HG02981 (cell line): ENCODE measurements around the gene SCIN.
"Not testable (repeated sequence)": the region's sequence is repeated elsewhere in the genome, so short reads cannot be mapped to it uniquely, and the experiment has no call there.

Experiments
- ATAC-seq: cut with Tn5 transposase; IDR thresholded peaks from one replicate; pipeline ENCODE4 v1.9.1; 2021; ENCODE audit warnings: mild to moderate bottlenecking, moderate library complexity; ENCODE audit not compliant: unreplicated experiment

The SCIN gene

DNA sequence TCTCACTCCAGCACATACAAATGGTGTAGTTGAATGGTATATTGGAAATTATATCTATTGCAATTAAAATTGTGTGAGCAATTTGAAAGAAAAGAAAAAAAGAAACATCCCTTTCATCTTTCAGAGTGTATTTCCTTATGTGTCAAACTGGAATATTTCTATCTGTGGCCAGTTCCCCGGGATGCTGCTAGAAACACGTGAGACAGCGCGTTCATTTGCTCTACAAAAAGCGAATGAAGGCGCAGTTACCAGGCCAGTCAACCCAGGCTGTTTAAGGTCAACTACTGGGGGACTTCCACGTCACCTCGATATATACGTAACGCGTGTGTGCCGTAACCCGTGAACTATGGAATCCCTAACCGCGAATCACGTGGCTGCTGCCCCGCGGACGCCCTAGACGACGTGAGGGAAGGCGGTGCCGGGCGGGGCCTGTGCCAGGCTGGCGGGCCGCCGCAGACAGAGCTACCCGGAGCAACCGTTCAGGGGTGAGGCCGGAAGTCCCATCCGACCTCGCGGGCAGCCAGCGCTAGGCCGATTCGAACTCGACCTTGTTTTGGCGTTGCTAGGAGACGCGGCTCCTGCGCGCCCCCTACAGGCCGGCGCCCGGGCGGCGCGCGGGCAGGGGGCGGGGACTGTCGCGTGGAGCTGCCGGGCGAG lies 115.8 kb downstream of the SCIN start:
- ATAC-seq, result peak; percentile 81

DNA sequence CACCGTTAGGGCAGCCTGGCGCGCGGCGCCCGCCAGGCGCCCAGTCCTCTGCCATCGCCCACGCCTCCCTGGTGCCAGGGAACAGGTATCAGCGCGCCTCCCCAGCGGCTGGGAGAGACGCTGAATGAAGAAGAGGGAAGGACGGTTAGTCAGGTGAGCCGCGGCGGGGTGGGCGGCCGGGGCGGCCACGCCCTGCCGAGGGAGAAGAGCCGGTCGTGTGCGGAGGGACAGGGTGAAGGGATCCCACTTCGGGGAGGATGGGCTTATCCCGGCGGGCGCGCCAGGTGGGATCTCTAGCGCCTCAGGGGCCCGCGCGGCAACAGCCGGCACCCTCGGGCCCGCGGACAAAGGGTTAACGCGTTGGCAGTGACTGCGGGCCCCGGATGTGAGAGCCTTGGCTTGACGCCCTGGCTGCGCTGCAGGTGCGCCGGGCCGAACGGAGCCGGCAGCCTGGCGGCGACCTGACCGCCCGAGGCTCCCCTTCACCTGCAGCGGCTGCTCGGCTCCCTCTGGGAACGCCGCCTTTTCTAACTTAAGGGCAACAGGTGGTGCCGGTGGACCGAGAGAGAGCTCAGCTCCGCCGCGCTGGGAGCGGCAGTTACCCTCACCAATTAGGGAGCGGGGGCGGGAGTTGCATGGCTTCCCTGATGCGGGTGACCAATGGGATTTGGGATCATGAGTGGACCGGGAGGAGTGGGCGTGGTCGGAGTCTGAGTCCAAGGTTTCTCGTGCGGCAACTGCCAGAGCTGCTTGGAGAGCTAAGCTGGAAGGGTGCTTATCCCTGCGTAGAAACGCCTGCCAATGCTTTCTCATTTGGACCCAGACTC lies 116.6 kb downstream of the SCIN start, which contains the start of gene ARL4A:
ARL4A (plus strand) TSS at position 743 of the 827 bp plus-strand sequence. CDS start 622 bp downstream, outside the sequence.
- peak; percentile 66 for ATAC-seq

DNA sequence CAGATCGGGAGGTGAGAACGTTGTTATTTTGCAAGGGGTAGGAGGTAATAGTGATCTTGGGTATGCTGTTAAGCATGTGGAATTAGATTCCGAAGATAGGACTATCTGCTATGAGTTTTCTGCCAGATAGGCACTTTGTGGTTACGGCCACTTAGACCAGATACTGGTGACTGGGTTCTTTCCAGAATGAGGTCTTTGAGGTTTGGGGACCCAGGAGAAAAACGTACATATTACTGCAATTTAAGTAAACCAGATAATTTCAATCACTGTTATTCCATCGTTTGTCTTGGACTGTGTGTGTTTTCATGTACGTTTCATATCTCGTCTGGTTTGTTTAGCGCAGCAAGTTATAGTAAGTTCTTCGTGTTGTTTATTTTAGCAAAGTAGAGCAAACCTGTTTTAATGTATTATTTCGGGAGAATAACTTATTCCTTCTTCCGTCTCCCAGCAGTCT lies 117.2 kb downstream of the SCIN start:
- ATAC-seq, result no peak

DNA sequence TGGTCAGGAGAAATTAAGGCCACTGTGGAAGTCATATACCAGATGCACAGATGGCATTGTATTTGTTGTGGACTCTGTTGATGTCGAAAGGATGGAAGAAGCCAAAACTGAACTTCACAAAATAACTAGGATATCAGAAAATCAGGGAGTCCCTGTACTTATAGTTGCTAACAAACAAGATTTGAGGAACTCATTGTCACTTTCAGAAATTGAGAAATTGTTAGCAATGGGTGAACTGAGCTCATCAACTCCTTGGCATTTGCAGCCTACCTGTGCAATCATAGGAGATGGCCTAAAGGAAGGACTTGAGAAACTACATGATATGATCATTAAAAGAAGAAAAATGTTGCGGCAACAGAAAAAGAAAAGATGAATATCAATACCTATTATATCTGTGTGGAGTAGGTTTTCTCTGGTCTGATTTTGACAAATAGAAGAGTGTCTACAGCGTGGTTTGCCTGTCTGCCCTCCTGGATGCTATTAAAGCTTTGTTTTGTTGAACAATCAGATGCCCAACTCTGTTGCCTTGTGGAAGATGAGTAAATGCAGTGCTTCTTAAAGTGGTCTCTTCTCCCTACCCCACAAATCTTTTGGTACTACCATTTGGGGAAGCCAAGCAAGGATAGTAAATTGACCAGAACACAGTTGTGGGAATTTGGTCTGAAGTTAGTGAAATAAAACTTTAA lies 118.1 kb downstream of the SCIN start:
- ATAC-seq, result not testable (repeated sequence)

DNA sequence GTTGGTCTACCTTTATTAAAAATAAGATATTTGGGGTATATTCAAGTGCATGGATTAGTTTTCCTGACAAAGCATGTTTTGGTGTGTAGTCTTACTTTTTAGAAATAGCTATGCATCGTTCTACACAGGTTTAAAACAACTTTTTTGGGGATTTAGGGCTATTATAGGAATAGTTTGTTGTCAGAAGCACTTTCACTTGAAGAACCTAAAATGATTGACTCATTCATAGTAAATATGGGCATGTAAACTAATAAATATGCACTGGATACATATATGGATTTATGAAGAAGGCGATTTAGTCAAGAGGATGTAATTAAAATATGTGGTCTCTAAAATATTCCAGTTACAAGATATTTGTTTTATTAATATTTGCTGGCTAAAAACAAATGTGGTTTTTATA lies 118.9 kb downstream of the SCIN start:
- ATAC-seq, result no peak

DNA sequence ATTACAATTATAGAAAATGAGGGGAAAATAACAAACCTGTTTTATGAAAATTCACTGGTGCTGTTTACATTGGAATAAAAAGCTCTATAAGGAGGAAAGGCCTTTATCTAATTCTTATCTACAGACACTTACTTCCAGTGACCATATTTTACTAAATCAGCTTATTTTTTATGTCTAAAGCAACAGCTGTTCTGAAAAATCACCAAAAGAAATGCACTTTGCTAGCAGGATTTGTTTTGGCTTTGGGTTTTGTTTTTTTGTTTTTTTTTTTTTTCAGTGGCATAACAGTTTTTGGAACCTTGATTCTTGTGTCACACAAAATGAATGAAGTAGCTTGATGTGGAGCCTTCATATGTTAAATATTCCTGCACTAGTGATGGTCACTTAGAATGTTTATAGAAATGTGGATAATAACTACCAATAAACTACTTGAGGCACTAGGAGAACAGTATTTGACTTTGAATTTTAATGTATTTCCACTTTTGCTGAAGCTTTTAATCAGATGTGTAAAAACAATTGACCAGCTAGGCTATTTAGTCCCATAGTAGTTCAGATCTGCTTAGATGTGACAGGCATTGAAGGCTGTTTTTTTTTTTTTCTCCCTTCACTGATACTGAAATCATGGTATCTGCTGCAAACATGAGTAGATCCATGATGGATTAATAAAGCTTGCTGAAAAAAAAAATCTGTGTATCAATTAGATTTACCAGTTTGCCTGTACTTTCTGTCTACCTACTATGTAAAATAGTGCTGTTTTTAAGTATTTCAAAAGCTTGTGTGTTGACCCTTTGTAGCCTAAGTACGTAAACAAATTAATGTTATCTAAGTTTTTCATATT lies 119.7 kb downstream of the SCIN start:
- no peak for ATAC-seq

DNA sequence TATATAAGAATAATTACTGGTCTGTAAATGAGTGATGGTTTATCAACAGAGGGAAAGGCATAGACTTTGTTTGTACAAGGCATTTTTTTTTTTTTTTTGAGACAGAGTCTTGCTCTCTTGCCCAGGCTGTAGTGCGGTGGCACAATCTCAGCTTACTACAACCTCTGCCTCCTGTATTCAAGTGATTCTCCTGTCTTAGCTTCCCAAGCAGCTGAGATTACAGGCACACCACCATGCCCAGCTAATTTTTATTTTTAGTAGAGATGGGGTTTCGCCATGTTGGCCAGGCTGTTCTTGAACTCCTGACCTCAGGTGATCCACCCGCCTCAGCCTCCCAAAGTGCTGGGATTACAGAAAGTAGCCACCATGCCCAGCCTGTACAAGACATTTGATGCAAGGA lies 120.9 kb downstream of the SCIN start:
- ATAC-seq, result not testable (repeated sequence)

DNA sequence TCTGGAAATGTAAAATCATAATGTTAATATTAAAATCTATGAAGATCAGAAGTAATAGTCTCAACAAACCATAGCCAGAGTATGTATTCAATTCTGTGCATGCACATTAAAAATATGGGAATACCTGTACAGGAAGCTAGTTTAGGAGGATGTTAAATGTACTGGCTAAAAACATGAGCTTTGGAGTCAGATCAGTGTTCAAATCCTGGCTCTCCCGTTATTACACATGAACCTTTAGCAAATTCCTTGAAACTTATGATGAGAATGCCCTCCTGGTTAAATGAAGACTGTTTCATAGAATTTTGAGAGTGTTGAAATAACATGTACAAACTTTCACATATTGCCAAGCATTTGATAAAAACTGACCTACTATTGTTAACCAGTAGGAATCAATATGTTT lies 121.5 kb downstream of the SCIN start:
- no peak for ATAC-seq

DNA sequence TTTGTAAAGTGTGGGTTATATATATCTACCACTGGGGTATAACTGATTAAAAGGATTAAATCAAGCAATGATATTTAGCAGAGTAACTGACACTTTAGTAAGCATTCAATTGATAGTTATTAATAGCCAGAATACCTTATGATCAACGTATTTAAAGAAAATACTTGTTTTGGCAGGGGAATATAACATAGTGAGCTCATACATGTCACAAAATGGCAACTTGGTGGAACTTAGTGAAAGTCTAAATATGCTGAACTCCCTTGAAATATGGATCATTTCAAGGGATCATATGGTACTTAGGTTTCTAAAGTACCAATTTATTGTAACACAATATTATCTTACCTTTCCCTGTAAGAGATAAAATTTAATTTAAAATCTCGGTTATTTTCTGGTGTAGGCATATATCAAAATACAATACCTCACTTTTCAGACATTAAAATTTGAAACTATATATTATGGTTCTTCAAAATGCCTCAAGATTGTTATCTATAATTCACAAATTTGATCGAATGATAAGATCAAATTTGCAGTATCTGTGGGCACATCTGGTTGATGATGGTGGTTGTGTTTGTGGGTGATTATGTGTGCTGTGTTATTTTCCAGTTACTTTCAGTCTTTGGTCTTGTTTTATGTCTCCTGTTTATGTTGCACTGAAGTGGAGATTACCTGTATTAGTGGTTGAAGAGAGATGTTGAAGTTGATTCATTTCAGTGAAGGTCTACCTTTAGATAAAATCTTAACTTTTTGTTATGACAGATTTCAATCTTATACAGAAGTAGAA lies 122.1 kb downstream of the SCIN start:
- no peak for ATAC-seq

DNA sequence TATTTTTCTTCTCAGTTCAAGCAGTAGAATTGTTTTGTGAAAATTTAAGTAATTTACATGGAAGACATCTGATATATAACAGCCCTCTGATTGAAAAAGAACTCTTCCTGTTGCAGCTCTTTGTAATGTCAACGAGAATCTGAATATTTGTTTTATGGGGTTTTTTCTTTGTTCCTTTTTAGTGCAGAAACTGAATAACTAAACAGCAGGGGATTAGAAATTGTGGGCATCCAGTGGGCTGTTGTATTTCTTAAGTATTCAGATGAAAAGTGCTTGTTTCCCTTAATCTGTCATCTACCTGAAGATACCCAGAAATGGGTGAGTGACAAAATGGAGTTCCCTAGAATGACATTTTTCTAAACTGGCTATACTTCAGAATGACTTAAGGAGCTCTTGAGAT lies 124.3 kb downstream of the SCIN start:
- ATAC-seq, result no peak

DNA sequence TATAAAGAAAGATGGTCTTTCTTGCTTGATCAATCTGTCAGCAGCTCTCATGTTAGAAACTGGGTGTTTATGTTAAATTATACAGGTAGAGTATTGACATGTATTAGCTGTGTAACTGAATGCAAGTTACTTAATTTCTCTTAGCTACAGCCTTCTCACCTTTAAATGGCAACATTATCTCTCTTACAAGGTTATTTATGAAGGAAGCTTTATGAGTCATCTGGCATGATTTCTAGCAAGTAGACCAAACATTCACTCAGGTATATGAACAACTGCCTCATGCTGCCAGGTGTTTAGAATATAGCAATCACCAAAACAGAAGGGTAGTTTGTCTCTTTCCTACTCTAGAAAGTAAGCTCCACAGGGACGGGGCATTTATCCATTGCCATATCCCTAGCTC lies 125.4 kb downstream of the SCIN start:
- no peak for ATAC-seq

DNA sequence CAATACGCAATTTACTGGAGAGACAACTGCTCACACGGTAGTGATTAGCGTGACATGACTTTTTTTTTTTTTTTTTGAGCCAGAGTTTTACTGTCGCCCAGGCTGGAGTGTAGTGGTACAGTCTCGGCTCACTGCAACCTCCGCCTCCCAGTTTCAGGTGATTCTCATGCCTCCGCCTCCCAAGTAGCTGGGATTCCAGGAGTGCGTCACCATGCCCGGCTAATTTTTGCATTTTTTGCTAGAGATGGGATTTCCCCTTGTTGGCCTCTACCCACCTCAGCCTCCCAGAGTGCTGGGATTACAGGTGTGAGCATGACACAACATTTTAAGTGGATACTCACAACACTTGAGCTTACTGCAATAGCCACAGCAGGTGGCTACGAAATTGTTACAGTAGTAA lies 128.8 kb downstream of the SCIN start:
- no peak for ATAC-seq

DNA sequence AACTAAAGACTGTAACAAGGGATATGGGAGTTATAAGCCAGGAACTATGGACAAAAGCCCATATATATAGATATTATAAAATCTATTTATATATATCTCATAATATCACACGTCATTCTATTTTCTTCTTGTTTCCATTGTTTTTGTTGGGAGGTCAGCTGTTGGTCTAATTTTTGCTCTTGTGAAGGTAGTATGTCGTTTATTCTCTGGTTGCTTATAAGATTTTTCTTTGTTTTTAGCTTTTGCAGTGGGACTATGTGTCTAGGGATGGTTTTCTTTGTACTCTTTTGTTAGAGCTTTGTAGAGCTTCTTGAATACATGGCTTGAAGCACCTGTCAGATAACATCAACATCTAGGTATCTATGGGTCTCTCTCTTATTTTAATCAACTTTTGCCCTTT lies 130.9 kb downstream of the SCIN start:
- no peak for ATAC-seq

DNA sequence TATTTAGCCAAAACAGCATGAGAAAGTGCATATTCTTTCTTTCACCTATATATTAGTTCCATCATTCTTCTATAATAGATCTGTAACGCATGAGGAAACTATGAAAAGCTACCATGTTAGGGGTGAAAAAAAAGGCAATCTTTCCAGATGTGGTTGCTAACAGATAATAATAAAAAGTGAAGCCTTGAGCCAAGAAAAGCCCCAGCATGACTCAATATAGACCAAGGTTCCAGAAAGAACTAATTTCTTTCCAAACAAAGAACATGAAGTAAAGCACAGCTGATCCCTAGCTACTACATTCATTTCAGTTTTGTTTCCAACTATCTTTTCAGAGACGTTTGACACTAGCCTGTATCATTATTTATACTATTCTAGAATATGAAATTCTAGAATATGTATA lies 133.4 kb downstream of the SCIN start:
- ATAC-seq, result no peak

DNA sequence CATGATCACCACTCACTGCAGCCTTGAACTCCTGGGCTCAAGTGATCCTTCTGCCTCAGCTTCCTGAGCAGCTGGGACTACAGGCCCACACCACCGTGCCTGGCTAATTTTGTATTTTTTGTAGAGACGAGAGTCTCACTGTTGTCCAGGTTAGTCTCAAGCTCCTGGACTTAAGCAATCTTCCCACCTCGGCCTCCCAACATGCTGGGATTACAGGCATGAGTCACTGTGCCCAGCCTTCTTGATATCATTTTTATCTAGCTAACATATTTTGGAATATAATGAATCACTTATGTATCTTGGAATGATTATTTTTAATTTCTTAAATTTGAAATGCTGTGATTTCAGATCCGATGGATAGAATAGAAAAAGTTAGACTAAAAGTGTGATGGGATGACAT lies 135.4 kb downstream of the SCIN start:
- no peak for ATAC-seq

DNA sequence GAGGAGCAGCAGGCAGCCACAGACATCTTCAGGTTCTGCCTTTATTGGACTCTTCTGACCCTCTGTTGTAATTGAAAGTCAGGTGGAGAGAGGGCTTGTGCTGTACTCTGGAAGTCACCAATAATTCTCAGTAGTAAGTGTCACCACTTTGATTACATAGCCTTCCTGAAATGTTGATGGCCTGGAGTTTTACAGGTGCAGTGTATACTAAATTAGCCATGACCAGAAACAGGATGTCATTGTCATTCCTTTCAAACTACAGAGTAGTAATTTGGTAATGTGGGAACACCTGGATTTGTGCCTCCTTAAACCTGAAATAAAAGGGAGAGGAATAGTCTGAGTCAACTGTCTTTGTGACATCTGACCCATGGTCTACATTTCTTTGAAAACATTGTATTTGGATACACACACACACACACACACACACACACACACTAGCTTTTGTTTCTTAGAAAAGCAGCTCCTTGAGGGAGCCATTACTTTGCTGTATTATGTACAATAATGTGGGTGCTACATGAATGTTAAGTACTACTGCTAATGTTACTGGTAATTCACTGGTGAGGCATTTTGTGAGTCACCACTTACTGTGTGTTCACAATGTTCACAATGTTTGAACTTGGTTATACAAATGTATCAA lies 136.5 kb downstream of the SCIN start:
- ATAC-seq, result no peak

DNA sequence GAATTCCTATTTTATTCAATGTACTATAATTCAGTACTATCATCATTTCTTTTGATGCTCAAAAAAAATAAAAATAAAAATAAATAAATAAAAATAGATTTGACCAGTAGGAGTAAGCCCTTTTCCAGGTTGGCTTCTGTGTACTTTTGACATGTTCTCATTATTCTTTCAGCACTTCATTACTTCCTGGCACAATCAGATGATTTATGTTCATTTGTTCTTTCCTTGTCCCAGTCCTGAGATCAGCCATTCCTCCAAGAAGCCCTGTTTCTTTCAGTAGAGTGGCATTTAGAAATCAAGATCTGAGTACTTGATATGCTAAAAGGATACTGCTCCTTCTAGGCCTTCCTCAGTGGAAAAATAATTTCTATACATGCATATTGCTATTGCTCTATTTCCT lies 137.8 kb downstream of the SCIN start:
- no peak for ATAC-seq
